ENCODE data around the gene PHLDB2.

Gene PHLDB2

GRCh38 chr3:112000966-112001365 lies 141.9 kb downstream of the PHLDB2 start:
- no peak for DNase-seq

- no peak for DNase-seq
Measured at GRCh38 chr3:112001526-112001925, 142.5 kb downstream of the PHLDB2 start.

- peak; percentile 63 for DNase-seq
Measured at GRCh38 chr3:112002096-112002971, 143.3 kb downstream of the PHLDB2 start.

GRCh38 chr3:112003321-112004080 lies 144.4 kb downstream of the PHLDB2 start:
- DNase-seq: no peak

- DNase-seq: no peak
Measured at GRCh38 chr3:112004187-112004586, 145.1 kb downstream of the PHLDB2 start.

GRCh38 chr3:112004669-112005068 lies 145.6 kb downstream of the PHLDB2 start:
- no peak for DNase-seq

- no peak for DNase-seq
Measured at GRCh38 chr3:112005091-112005672, 146.1 kb downstream of the PHLDB2 start.

- no peak for DNase-seq
Measured at GRCh38 chr3:112007633-112008032, 148.6 kb downstream of the PHLDB2 start.

GRCh38 chr3:112009670-112010069 lies 150.6 kb downstream of the PHLDB2 start:
- no peak for DNase-seq

- DNase-seq: no peak
Measured at GRCh38 chr3:112010636-112011035, 151.6 kb downstream of the PHLDB2 start.

GRCh38 chr3:112011376-112011940 lies 152.4 kb downstream of the PHLDB2 start:
- no peak for DNase-seq

- no peak for DNase-seq
Measured at GRCh38 chr3:112012205-112012992, 153.3 kb downstream of the PHLDB2 start.

GRCh38 chr3:112013058-112013783 lies 154.2 kb downstream of the PHLDB2 start:
- peak; percentile 66 for DNase-seq

GRCh38 chr3:112013784-112014143 lies 154.7 kb downstream of the PHLDB2 start:
- DNase-seq: no peak

- no peak for DNase-seq
Measured at GRCh38 chr3:112017091-112017490, 158.0 kb downstream of the PHLDB2 start.

- DNase-seq: no peak
Measured at GRCh38 chr3:112018712-112019111, 159.6 kb downstream of the PHLDB2 start.

GRCh38 chr3:112019716-112020115 lies 160.7 kb downstream of the PHLDB2 start:
- DNase-seq: no peak

GRCh38 chr3:112020674-112021085 lies 161.6 kb downstream of the PHLDB2 start:
- DNase-seq: no peak
